ENCODE measurements around the gene P3H3.

The P3H3 gene

GRCh38 chr12:6809056-6809455 lies 19.2 kb upstream of the P3H3 start:
- DNase-seq, result no peak

GRCh38 chr12:6810758-6811157 lies 17.4 kb upstream of the P3H3 start:
- no peak for DNase-seq

GRCh38 chr12:6813363-6813762 lies 14.8 kb upstream of the P3H3 start:
- DNase-seq, result no peak

- DNase-seq, result no peak
Measured at GRCh38 chr12:6816598-6816997, 11.6 kb upstream of the P3H3 start.

GRCh38 chr12:6817098-6817497 lies 11.1 kb upstream of the P3H3 start:
- no peak for DNase-seq

- no peak for DNase-seq
Measured at GRCh38 chr12:6817662-6818157, 10.5 kb upstream of the P3H3 start.

GRCh38 chr12:6818222-6818621 lies 10.0 kb upstream of the P3H3 start:
- no peak for DNase-seq

GRCh38 chr12:6818645-6819044 lies 9.6 kb upstream of the P3H3 start:
- no peak for DNase-seq

- no peak for DNase-seq
Measured at GRCh38 chr12:6819106-6820030, 8.8 kb upstream of the P3H3 start.

- DNase-seq, result no peak
Measured at GRCh38 chr12:6820166-6820565, 8.0 kb upstream of the P3H3 start.

- peak; percentile 77 for DNase-seq
Measured at GRCh38 chr12:6821591-6822425, 6.4 kb upstream of the P3H3 start, which contains the start of gene GPR162. Gene GPR162 (plus strand): TSS chr12:6821821. CDS start chr12:6823899, 2,078 bp downstream.

- no peak for DNase-seq
Measured at GRCh38 chr12:6822426-6823135, 5.6 kb upstream of the P3H3 start.

GRCh38 chr12:6823182-6824084 lies 4.8 kb upstream of the P3H3 start:
- no peak for DNase-seq

GRCh38 chr12:6824085-6824775 lies 4.0 kb upstream of the P3H3 start:
- DNase-seq, result no peak

GRCh38 chr12:6824901-6825381 lies 3.3 kb upstream of the P3H3 start:
- no peak for DNase-seq

GRCh38 chr12:6825398-6826124 lies 2.6 kb upstream of the P3H3 start:
- DNase-seq, result peak; percentile 86

GRCh38 chr12:6826125-6826733 lies 2.0 kb upstream of the P3H3 start:
- no peak for DNase-seq

GRCh38 chr12:6826734-6827436 lies 1.3 kb upstream of the P3H3 start:
- DNase-seq, result no peak

GRCh38 chr12:6827437-6827911 lies 733 bp upstream of the P3H3 start:
- peak; percentile 73 for DNase-seq
